Measurements from ENCODE around the gene BMP7. TPM values are rescaled to one million over a fixed set of nuclear protein-coding genes. Genes with fewer than 3 reads are reported as not detected.

Gene BMP7
- total and polyA plus RNA-seq, 11 donors = 0.72 to 12.3 (median 3.7) TPM

DNA sequence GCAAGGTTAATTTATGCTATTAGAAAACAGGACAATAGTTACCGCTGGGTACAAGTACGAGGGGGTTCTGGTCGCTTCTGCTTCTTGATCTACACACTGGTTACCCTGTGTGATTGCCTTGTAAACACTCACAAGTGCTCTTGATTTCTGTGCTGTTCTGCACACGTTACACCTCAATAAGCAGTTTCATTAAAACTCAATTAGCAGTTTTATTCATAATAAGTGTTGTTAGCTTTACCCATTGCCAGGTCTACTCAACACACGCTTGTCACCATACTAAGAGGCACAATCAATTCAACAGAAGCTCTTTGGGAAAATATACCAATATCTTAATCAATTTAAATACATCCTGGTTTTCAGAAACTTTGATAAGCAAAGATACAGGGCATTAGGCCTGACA is 20.4 kb downstream of the BMP7 start:
- 93 to 95% (median 94%) methylated on average over 5 of the region's 5 CpGs for WGBS, 4 donors
- no peak for DNase-seq
- TF ChIP-seq CTCF (IDR thresholded peaks at IDR 0.05) = no peak
- no peak for TF ChIP-seq POLR2A (IDR thresholded peaks at IDR 0.05)
- Histone ChIP-seq H3K27me3 (peaks cover 0 to 13% (median 0%) of the 10 kb centered on the region in 9 donors), H3K4me3 (no peak overlapping the region), H3K9me3 (peaks cover 0 to 4% (median 0%) of the 10 kb centered on the region in 12 donors), H3K36me3 (no peaks in the 10 kb centered on the region), H3K27ac (no peak overlapping the region), H3K4me1 (peaks cover 0 to 2% (median 0%) of the 10 kb centered on the region in 12 donors)
- intact Hi-C loops (cut with DNase I) = no loop called here
- no peak for ATAC-seq

DNA sequence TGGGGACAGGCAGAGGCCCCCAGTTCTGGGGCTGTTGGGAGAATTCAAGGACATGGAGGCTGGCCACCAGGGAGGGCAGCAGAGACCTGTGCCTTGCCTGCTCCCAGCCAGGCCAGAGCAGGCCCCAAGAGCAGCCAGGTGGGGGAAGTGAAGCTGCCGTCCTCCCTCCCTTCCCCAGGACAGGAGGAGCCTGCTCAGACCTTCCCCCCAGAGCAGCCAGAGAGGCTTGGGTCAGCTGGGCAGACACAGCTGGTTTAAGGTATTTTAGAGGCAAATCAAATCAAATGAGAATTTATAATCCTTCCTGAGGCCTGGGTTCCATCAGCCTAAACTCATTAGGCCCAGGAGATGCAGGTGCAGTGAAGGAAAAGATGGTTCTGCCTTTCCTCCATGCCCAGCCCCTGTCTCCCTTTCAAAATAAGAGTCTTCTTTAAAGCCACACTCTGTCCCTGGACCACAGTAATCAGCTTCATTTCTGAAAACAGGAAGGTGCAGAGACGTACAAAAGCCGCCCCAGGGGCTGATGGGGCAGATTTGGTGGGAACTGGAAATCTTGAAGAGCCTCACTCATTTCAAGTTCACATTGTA is 21.7 kb downstream of the BMP7 start:
- H3K27ac ChIP-seq = no peak overlapping the region
- peak in 1 of 4 donors; percentile 25 for ATAC-seq

GRCh38 chr20:57244221-57244585 is 22.2 kb downstream of the BMP7 start:
- H3K9me3 ChIP-seq = peaks cover 0 to 4% (median 0%) of the 10 kb centered on the region in 12 donors
- peaks cover 0 to 8% (median 0%) of the 10 kb centered on the region in 12 donors for H3K4me1 ChIP-seq
- TF ChIP-seq POLR2A (IDR thresholded peaks at IDR 0.05) (no peak), CTCF (IDR thresholded peaks at IDR 0.05) (no peak)
- 70 to 83% (median 73%) methylated on average over 6 to 7 of the region's 7 CpGs for WGBS, 4 donors
- DNase-seq (no peak), ATAC-seq (no peak)
- no peak overlapping the region for H3K27ac ChIP-seq
- H3K27me3 ChIP-seq = peaks cover 0 to 7% (median 0%) of the 10 kb centered on the region in 9 donors
- H3K36me3 ChIP-seq = no peaks in the 10 kb centered on the region
- no peak overlapping the region for H3K4me3 ChIP-seq
- intact Hi-C loops (cut with DNase I) = no loop called here

More for the DNA sequence above, 21.7 kb downstream of the BMP7 start:
- TF ChIP-seq CTCF (IDR thresholded peaks at IDR 0.05) = no peak
- TF ChIP-seq POLR2A (IDR thresholded peaks at IDR 0.05) = no peak
- no peak overlapping the region for H3K4me3 ChIP-seq
- 58 to 75% (median 67%) methylated on average over 2 to 3 of the region's 3 CpGs for WGBS, 4 donors
- H3K4me1 ChIP-seq = peaks cover 0 to 8% (median 0%) of the 10 kb centered on the region in 12 donors
- peaks cover 0 to 4% (median 0%) of the 10 kb centered on the region in 12 donors for H3K9me3 ChIP-seq
- no peaks in the 10 kb centered on the region for H3K36me3 ChIP-seq
- peaks cover 0 to 9% (median 0%) of the 10 kb centered on the region in 9 donors for H3K27me3 ChIP-seq
- intact Hi-C loops (cut with DNase I) = no loop called here
- no peak for DNase-seq

GRCh38 chr20:57243480-57244220 is 22.8 kb downstream of the BMP7 start:
- no peak for DNase-seq
- Histone ChIP-seq H3K9me3 (peaks cover 0 to 4% (median 0%) of the 10 kb centered on the region in 12 donors), H3K4me3 (no peak overlapping the region), H3K27me3 (peaks cover 0 to 7% (median 0%) of the 10 kb centered on the region in 9 donors), H3K4me1 (peaks cover 0 to 8% (median 0%) of the 10 kb centered on the region in 12 donors), H3K36me3 (no peaks in the 10 kb centered on the region), H3K27ac (no peak overlapping the region)
- TF ChIP-seq CTCF (IDR thresholded peaks at IDR 0.05) = no peak
- TF ChIP-seq POLR2A (IDR thresholded peaks at IDR 0.05) = no peak
- ATAC-seq = peak in 1 of 4 donors; percentile 12
- WGBS, 4 donors = 64 to 75% (median 70%) methylated on average over 17 of the region's 17 CpGs
- intact Hi-C loops (cut with DNase I) = no loop called here
